H1 (cell line): ENCODE measurements around the gene GLYATL3. TPM values are rescaled to one million over a fixed set of nuclear protein-coding genes. Genes with fewer than 3 reads are reported as not detected.

Source experiments
- BCL11A ChIP-seq, 2 experiments: IDR thresholded peaks; one replicate each; pipeline ENCODE4 v1.6.1; 2011; ENCODE audit warnings: low read depth in 2 of 2, low read length in 2 of 2, mild to moderate bottlenecking in 2 of 2
- CHD1 ChIP-seq: IDR thresholded peaks from 2 replicates; pipeline ENCODE4 v1.6.1; 2012; ENCODE audit warnings: low read depth, low read length, improper control_type of control experiment
- CHD2 ChIP-seq: IDR thresholded peaks from 2 replicates; pipeline ENCODE4 v1.6.1; 2012; ENCODE audit warnings: low read length, improper control_type of control experiment
- CTBP2 ChIP-seq: IDR thresholded peaks from 2 replicates; pipeline ENCODE4 v1.7.0; 2011; ENCODE audit warnings: borderline replicate concordance, mild to moderate bottlenecking, moderate library complexity, mixed read lengths, low read length; ENCODE audit not compliant: insufficient read depth, insufficient read length
- NANOG ChIP-seq: IDR thresholded peaks from 2 replicates; pipeline ENCODE4 v1.6.1; 2011; ENCODE audit warnings: low read length, low read depth, mild to moderate bottlenecking, inconsistent platforms; ENCODE audit not compliant: insufficient read depth, poor library complexity, severe bottlenecking
- SP2 ChIP-seq: IDR thresholded peaks from 2 replicates; pipeline ENCODE4 v1.6.1; 2012; ENCODE audit warnings: mild to moderate bottlenecking, low read length, inconsistent platforms
- TAF7 ChIP-seq: optimal IDR thresholded peaks from 2 replicates; pipeline ENCODE3; 2011; ENCODE audit warnings: low read depth, mild to moderate bottlenecking, inconsistent platforms, low read length, moderate library complexity, borderline replicate concordance
- ZNF274 ChIP-seq: IDR thresholded peaks from 2 replicates; pipeline ENCODE4 v1.7.0; 2012; ENCODE audit warnings: low read length, borderline replicate concordance; ENCODE audit errors: extremely low read depth
- polyA plus RNA-seq, 7 experiments: library from polyadenylated mRNA; depleted of rRNA in 3 of 7; stranded (reverse) in 5 of 7; unstranded in 2 of 7; fragments of >200 nt in 5 of 7; fragments of 200-250 nt in 2 of 7; gene quantifications; 1 replicate in 5 of 7; 2 replicates in 1 of 7; 4 replicates in 1 of 7; pipeline versions ENCODE4 v1.2.1 to v1.2.3, GENCODE V29; 2011 to 2013; ENCODE audit warnings: missing spikeins in 2 of 7, mixed read lengths in 2 of 7
- total RNA-seq: library from RNA; stranded (reverse); fragmentation: NEBNext Ultra II Directional; extraction: Animal tissue kit (Norgen Biotek cat#: 25700); gene quantifications from 2 replicates; pipeline ENCODE4 v1.2.1, GENCODE V29; 2021
- TF ChIP-seq, protein P1 (sequence below): IDR thresholded peaks from 2 replicates; pipeline ENCODE4 v1.6.1; 2012; ENCODE audit warnings: inconsistent platforms

The GLYATL3 gene
- total and polyA plus RNA-seq, 2 of the 8 experiments (the other 6 are each of a cell fraction or from before 2014, with no cell fraction given): not detected

DNA sequence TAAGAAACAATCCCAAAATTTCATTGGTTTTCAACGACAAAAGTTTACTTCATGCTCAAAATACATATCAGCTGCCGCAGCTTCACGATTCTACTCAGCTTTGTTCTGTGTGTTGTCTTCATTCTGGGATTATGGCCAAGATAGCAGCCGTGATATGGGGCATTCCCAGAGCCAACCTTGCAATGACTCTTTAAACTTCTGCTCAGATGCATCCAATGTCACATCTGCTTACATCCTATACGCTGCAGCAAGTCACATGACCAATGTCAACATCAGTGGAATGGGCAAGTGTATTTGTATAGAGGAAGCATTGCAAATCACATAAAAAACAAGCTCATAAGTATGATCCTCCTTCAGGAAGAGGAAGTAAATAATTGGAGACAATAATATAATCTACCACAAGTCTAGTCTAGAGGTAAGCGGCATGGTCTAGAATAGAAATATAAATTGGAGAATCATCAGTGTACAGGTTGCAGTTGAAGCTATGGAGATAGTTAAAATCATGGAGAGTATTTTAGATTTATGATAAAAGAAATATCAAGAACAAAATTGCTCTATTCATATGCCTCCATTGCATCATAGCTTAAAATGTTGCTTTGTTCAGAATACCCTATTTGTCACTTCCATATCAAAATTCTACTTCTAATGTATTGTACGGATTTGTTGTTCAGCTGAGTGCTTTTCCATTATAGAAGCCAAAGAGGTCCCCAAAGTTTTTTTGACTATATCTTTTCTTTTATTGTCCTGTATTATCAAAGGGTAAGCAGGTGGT lies 43.5 kb downstream of the GLYATL3 start (continued):
- no peak for TF ChIP-seq BCL11A (IDR thresholded peaks at IDR 0.05; ENCODE audit: low read depth in 2 of 2, low read length in 2 of 2)
- no peak for TF ChIP-seq CHD1
- no peak for TF ChIP-seq TAF7
- no peak for TF ChIP-seq CHD2
- TF ChIP-seq, protein P1, sequence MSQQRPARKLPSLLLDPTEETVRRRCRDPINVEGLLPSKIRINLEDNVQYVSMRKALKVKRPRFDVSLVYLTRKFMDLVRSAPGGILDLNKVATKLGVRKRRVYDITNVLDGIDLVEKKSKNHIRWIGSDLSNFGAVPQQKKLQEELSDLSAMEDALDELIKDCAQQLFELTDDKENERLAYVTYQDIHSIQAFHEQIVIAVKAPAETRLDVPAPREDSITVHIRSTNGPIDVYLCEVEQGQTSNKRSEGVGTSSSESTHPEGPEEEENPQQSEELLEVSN: no peak
- no peak for TF ChIP-seq ZNF274
- no peak for TF ChIP-seq CTBP2
- TF ChIP-seq NANOG: no peak
- TF ChIP-seq SP2: no peak
